T-helper 1 cell treated with Interleukin-12 subunit alpha and Interleukin-12 subunit beta and Interleukin-4 antibody, amounts not matched to agents 30 ng/mL and 1 ng/mL, for 36 hours (primary cell): ENCODE results near the gene DSCAML1. TPM values are rescaled to one million over a fixed set of nuclear protein-coding genes. Genes with fewer than 3 reads are reported as not detected.

Experiments used
- intact Hi-C: fragments of 100-400 bp; cut with micrococcal nuclease; formaldehyde crosslinking; loops from one replicate; pipeline ENCODE4 v1.15.1; 2024
- total RNA-seq: library from RNA; stranded (reverse); gene quantifications from 2 replicates; pipeline ENCODE4 v1.2.3, GENCODE V29; 2022

The DSCAML1 gene
- total RNA-seq, 1 donor from 2014 or later, result 0.27 TPM

DNA sequence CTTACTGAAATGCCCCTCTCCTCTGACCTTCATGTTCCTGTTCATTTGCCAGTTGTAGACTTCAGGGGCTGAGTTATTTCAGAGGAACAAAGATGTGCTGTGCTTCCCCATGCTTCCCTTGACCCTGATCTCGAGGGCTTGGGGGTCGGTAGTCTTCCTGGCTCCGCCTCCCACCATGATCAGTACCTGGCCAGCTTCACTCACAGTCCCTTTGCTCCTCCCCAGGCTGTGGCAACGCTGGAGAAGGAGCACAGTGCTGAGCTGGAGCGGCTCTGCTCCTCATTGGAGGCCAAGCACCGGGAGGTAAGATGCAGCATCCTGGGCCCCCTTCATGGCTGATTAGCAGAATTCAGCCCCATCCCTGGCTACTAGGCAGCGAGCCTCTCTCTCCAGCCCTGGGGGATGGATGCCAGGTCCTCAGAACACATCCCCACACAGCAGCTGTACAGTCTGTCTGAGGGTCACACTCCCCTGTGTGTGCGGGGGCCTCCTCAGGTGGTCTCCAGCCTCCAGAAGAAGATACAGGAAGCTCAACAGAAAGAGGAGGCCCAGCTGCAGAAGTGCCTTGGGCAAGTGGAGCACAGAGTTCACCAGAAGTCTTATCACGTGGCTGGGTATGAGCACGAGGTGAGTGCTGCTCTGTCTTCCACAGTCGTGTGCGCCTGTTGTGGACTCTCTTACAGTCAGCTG lies 404.9 kb downstream of the DSCAML1 start:
- intact Hi-C loops, result no loop called here

DNA sequence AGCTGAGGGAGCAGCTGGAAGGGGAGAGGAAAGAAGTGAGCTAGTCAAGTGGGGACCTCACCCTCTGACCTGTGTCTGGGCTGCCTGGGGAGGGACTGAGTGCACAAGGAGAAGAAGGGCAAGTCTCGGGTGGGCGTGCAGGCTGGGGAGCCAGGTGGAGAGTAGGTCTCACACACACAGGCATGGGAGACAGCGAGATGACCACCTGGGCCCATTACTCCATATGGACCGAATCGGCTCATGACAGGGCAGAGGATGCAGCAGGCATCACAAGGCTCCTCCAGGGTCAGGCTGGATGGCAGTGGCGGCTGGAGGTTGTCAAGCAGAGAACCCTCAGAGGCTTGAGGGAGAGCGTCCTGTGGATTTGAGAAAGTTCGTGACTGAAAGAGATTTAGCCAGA lies 405.8 kb downstream of the DSCAML1 start:
- intact Hi-C loops, result no loop called here

DNA sequence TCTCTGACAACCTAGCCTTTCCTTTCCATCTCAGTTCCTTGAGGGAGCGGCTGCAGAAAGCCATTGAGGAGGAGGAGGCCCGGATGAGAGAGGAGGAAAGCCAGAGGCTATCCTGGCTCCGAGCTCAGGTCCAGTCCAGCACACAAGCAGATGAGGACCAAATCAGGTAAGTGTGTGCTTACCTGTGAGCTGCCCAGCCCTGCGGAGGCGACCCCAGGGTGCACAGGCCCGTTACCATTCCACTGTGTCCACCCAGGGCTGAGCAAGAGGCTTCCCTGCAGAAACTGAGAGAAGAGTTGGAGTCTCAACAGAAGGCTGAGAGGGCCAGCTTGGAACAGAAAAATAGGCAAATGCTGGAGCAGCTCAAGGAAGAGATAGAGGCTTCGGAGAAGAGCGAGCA lies 406.3 kb downstream of the DSCAML1 start:
- intact Hi-C loops, result no loop called here

DNA sequence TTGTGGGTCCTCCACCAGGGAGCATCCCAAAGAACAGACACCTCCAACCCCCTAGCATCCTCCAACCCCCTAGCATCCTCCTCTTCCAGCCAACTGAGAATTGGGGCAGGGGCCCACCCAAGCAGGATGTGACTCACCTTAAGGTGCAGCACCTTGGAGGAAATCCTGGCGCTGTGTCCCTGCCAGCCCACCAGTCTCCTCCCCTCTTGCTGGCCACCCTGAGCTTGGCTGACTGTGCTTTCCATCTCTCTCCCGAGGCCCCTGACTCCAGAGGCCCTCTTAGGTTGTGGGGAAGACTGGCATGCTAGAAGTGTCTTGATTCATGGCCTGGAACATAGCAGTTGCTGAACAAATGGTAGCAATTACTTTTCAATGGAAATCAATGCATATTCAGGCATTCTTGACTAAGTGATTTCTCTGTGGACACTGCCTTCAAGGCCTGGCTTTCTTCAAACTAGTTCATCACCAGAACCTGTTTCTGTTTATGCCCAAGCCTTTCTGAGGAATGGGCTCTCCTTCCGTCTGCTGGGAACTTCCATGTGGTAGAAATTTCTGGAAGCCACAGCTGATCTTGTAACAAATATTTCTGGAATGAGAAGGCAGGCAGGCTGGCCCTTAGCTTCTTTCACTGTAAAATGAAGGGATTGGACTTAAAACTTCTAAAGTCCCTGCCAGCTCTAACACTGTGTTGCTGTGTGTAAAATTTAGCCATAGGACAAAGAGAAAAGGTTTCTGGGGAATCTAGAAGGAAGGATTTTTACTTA lies 408.8 kb downstream of the DSCAML1 start:
- intact Hi-C loops, result no loop called here

DNA sequence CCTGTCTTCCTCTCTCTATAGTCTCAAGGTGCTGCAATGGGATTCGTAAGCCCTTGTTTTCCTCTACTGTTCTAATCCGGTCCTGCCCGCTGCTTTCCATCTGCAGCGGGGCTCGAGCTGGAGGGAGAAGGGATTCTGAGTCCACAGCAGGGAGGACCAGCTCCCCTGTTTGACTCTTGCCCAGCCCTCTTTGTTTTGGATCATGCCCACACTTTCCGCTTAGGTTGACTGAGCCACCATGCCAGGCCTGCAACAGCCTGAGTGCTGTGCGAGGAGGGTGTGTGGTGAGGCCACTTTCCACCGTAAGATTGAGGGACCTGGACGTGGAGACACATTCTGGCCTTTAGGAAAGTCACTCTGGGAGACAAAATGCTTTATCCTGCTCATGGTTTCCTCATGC lies 411.1 kb downstream of the DSCAML1 start:
- intact Hi-C loops, result no loop called here

GRCh38 chr11:117385471-117385870 lies 411.5 kb downstream of the DSCAML1 start:
- intact Hi-C loops, result no loop called here

DNA sequence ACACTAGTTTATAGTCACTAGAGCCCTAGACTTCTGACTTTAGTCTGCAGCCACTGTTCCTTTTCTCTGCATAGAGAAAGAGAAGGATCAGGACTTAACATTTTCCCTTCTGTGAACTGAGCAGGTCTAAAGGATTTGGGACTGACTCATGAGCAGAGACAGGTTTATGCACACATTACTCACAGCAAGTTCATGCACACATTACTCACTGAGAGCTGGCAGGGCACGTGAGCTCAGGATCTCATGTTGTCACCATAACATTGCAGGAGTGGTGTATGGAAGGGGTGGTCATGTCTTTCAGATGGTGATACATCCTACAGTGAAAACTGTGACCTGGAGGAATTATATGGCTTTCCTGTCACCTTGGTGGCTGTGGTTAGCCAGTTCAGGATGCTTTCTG lies 413.0 kb downstream of the DSCAML1 start:
- intact Hi-C loops, result no loop called here

- intact Hi-C loops, result no loop called here
Measured at GRCh38 chr11:117382746-117383145, 414.3 kb downstream of the DSCAML1 start.

DNA sequence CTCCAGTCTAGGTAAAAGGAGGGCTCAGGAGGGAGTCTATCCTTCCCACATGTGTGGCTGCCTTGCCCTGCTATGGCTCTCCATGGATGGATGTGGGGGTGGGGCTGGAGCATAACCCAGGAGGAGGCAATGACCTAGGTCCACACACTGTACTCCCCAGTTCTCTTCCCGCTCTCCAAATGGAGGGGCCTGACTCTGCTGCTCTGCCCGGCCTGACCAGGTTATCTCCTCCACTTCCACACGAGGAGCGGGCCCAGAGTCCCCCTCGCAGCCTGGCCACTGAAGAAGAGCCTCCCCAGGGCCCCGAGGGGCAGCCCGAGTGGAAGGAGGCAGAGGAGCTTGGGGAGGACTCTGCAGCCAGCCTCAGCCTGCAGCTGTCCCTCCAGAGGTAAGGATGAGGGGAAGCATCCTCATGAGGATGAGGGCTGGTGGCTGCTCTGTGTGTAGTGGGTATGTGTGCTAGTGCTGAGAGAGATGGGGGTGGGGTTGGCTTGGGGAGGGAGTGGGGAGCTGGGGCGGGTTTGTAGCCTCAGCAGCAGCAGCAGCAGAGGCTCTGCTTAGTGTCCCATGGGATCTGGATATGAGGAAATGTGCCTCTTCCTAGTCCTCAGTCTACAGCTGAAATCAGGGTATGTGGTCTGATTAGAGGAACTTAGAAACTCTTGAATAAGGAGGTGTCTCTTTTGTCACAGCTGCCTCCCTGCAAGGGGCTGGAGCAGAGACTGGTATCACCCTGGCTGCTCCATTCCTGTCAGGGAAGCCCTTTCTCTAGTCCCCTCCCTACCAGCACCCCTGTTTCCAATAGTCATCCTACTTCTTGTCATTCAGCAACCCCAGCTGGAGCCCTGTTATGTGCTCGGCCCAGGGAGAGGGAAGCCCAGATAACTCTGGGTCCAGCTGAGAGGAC lies 415.3 kb downstream of the DSCAML1 start:
- intact Hi-C loops, result no loop called here

DNA sequence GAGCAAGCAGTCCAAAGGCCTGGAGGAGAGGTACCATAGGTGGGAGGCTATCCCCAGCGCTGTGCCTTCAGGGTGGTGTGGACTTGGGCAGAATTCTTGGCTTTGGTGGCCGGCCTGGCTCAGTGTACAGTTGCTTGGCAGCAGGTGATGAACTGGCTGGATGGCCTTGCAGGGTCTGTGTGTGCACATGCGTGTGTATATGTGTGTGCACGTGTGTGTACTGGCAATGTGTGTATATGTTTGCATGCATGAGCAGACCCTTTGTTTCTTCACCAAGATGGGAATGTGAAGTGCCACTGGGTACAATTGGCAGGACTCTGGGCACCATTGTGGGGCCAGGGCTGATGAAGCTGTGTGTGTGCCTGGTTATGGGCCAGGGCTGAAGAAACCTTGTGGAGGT lies 416.3 kb downstream of the DSCAML1 start:
- intact Hi-C loops, result no loop called here

- intact Hi-C loops, result no loop called here
Measured at GRCh38 chr11:117378976-117379865, 417.8 kb downstream of the DSCAML1 start.

Other genes starting within 250 kb of the DSCAML1 start
- 8.9 and 11.6 TPM in 2 replicates for gene FXYD2, start 27.5 kb upstream of the DSCAML1 start, total RNA-seq
- not detected in 2 replicates for gene FXYD6, start 79.4 kb upstream of the DSCAML1 start, total RNA-seq
- gene TMPRSS13, start 132.2 kb upstream of the DSCAML1 start, total RNA-seq, result 1.7 and 2.0 TPM in 2 replicates
- 280 and 285 TPM in 2 replicates for gene IL10RA, start 189.2 kb upstream of the DSCAML1 start, total RNA-seq